Panc1 (cell line): ENCODE results near the gene FBXO4.
"Not testable (repeated sequence)": the region's sequence is repeated elsewhere in the genome, so short reads cannot be mapped to it uniquely, and the experiment has no call there.

Source experiments
- POLR2AphosphoS5 ChIP-seq: IDR thresholded peaks from 2 replicates; pipeline ENCODE4 v1.6.1; 2012; ENCODE audit warnings: mild to moderate bottlenecking, low read depth, low read length, moderate library complexity
- REST ChIP-seq, 2 experiments: IDR thresholded peaks; 2 replicates each; pipeline ENCODE4 v1.6.1; 2011 to 2012; ENCODE audit warnings: low read depth in 2 of 2, control low read depth in 1 of 2, low read length in 1 of 2, mild to moderate bottlenecking in 1 of 2, moderate library complexity in 1 of 2; ENCODE audit not compliant: insufficient read depth in 1 of 2
- SIN3A ChIP-seq: IDR thresholded peaks from 2 replicates; pipeline ENCODE4 v1.6.1; 2012; ENCODE audit warnings: low read depth, mild to moderate bottlenecking, low read length, moderate library complexity, borderline replicate concordance; ENCODE audit not compliant: insufficient read depth
- TCF7L2 ChIP-seq: IDR thresholded peaks from 2 replicates; pipeline ENCODE4 v1.6.1; 2011; ENCODE audit warnings: mild to moderate bottlenecking, low read depth, low read length, inconsistent platforms
- TF ChIP-seq, protein P1 (sequence below): fragments of 450-650 bp; IDR thresholded peaks from 2 replicates; pipeline ENCODE4 v1.5.1; 2017; ENCODE audit warnings: mild to moderate bottlenecking

GRCh38 chr5:41945332-41945955 is 20.4 kb downstream of the FBXO4 start:
- TF ChIP-seq, protein P1, sequence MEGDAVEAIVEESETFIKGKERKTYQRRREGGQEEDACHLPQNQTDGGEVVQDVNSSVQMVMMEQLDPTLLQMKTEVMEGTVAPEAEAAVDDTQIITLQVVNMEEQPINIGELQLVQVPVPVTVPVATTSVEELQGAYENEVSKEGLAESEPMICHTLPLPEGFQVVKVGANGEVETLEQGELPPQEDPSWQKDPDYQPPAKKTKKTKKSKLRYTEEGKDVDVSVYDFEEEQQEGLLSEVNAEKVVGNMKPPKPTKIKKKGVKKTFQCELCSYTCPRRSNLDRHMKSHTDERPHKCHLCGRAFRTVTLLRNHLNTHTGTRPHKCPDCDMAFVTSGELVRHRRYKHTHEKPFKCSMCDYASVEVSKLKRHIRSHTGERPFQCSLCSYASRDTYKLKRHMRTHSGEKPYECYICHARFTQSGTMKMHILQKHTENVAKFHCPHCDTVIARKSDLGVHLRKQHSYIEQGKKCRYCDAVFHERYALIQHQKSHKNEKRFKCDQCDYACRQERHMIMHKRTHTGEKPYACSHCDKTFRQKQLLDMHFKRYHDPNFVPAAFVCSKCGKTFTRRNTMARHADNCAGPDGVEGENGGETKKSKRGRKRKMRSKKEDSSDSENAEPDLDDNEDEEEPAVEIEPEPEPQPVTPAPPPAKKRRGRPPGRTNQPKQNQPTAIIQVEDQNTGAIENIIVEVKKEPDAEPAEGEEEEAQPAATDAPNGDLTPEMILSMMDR = not testable (repeated sequence)
- TF ChIP-seq POLR2AphosphoS5; SIN3A; REST (IDR thresholded peaks at IDR 0.05; ENCODE audit: insufficient read depth in 1 of 2, low read depth in 2 of 2, low read length in 1 of 2); TCF7L2: not testable (repeated sequence)
